Keratinocyte (primary cell): Measurements from ENCODE around the gene ERG.

Experiments
- EZH2 ChIP-seq: IDR thresholded peaks from one replicate; pipeline ENCODE4 v1.6.1; 2012; ENCODE audit warnings: inconsistent platforms, mild to moderate bottlenecking, low read length, moderate library complexity
- TF ChIP-seq, protein P1 (sequence below), 3 experiments: IDR thresholded peaks in 1 of 3; conservative IDR thresholded peaks in 1 of 3; optimal IDR thresholded peaks in 1 of 3; 2 replicates in 2 of 3; 3 replicates in 1 of 3; pipeline versions ENCODE3 to v1.5.1; 2011; ENCODE audit warnings: low read length in 3 of 3, mild to moderate bottlenecking in 3 of 3, moderate library complexity in 2 of 3, control low read depth in 1 of 3, inconsistent platforms in 1 of 3; ENCODE audit not compliant: insufficient read depth in 2 of 3; ENCODE audit errors: extremely low read depth in 1 of 3

- TF ChIP-seq, protein P1, sequence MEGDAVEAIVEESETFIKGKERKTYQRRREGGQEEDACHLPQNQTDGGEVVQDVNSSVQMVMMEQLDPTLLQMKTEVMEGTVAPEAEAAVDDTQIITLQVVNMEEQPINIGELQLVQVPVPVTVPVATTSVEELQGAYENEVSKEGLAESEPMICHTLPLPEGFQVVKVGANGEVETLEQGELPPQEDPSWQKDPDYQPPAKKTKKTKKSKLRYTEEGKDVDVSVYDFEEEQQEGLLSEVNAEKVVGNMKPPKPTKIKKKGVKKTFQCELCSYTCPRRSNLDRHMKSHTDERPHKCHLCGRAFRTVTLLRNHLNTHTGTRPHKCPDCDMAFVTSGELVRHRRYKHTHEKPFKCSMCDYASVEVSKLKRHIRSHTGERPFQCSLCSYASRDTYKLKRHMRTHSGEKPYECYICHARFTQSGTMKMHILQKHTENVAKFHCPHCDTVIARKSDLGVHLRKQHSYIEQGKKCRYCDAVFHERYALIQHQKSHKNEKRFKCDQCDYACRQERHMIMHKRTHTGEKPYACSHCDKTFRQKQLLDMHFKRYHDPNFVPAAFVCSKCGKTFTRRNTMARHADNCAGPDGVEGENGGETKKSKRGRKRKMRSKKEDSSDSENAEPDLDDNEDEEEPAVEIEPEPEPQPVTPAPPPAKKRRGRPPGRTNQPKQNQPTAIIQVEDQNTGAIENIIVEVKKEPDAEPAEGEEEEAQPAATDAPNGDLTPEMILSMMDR (optimal IDR thresholded peaks at IDR 0.05 in 1 of 3, IDR thresholded peaks at IDR 0.05 in 1 of 3, conservative IDR thresholded peaks at IDR 0.05 in 1 of 3; ENCODE audit: extremely low read depth in 1 of 3, insufficient read depth in 2 of 3, low read length in 3 of 3): peak in 2 of 3 experiments; percentile 13 to 31
- no peak for TF ChIP-seq EZH2
Observed at GRCh38 chr21:38333301-38334272, 164.7 kb downstream of the ERG start.
